H9 (cell line): ENCODE data around the gene SP4. TPM values are rescaled to one million over a fixed set of nuclear protein-coding genes. Genes with fewer than 3 reads are reported as not detected.

Experiments
- DNase-seq: peaks from one replicate; pipeline ENCODE4 v3.0.0-alpha.2; 2017
- H2AFZ ChIP-seq: one replicate; pipeline ENCODE4 v1.6.1; 2013; ENCODE audit warnings: mild to moderate bottlenecking, low read length, control low read depth, moderate library complexity
- H2AK5ac ChIP-seq: 2 replicates; pipeline ENCODE4 v1.6.1; 2013; ENCODE audit warnings: low read length, control low read depth, mixed read lengths; ENCODE audit not compliant: insufficient read length
- H2BK120ac ChIP-seq: one replicate; pipeline ENCODE4 v1.6.1; 2013; ENCODE audit warnings: low read depth, mild to moderate bottlenecking, low read length, control low read depth, inconsistent platforms; ENCODE audit not compliant: poor library complexity, severe bottlenecking
- H2BK12ac ChIP-seq: 2 replicates; pipeline ENCODE4 v1.6.1; 2013; ENCODE audit warnings: low read length, control low read depth, mixed read lengths, low read depth; ENCODE audit not compliant: insufficient read length
- H2BK15ac ChIP-seq: 2 replicates; pipeline ENCODE4 v1.6.1; 2013; ENCODE audit warnings: low read depth, low read length, control low read depth
- H2BK20ac ChIP-seq: one replicate; pipeline ENCODE4 v1.6.1; 2013; ENCODE audit warnings: low read depth, mild to moderate bottlenecking, low read length, control low read depth, inconsistent platforms; ENCODE audit not compliant: poor library complexity, severe bottlenecking
- H2BK5ac ChIP-seq: 2 replicates; pipeline ENCODE4 v1.6.1; 2013; ENCODE audit warnings: low read length, control low read depth, mixed read lengths; ENCODE audit not compliant: insufficient read length
- H3K14ac ChIP-seq: 2 replicates; pipeline ENCODE4 v1.6.1; 2013; ENCODE audit warnings: low read length, control low read depth; ENCODE audit not compliant: insufficient read depth
- H3K18ac ChIP-seq: 2 replicates; pipeline ENCODE4 v1.6.1; 2013; ENCODE audit warnings: low read depth, mild to moderate bottlenecking, mixed read lengths, low read length, control low read depth; ENCODE audit not compliant: insufficient read length
- H3K23ac ChIP-seq: 2 replicates; pipeline ENCODE4 v1.6.1; 2013; ENCODE audit warnings: low read length, control low read depth, mixed read lengths, low read depth; ENCODE audit not compliant: insufficient read length
- H3K23me2 ChIP-seq: 2 replicates; pipeline ENCODE4 v1.6.1; 2013; ENCODE audit warnings: low read depth, mild to moderate bottlenecking, mixed read lengths, low read length, control low read depth; ENCODE audit not compliant: insufficient read length, poor library complexity, severe bottlenecking
- H3K27ac ChIP-seq: 2 replicates; pipeline ENCODE4 v1.5.1; 2013; ENCODE audit warnings: low read length, control low read depth, mixed read lengths, low read depth; ENCODE audit not compliant: insufficient read length
- H3K27me3 ChIP-seq: 2 replicates; pipeline ENCODE4 v1.6.1; 2013; ENCODE audit warnings: low read length, control low read depth, inconsistent platforms; ENCODE audit not compliant: insufficient read depth
- H3K4ac ChIP-seq: 2 replicates; pipeline ENCODE4 v1.6.1; 2013; ENCODE audit warnings: low read depth, mild to moderate bottlenecking, control low read depth, inconsistent platforms, low read length, moderate library complexity
- H3K4me1 ChIP-seq: 2 replicates; pipeline ENCODE4 v1.6.1; 2013; ENCODE audit warnings: low read length, control low read depth, inconsistent platforms; ENCODE audit not compliant: insufficient read depth
- H3K4me2 ChIP-seq: 2 replicates; pipeline ENCODE4 v1.6.1; 2013; ENCODE audit warnings: low read length, control low read depth, mixed read lengths; ENCODE audit not compliant: insufficient read length, insufficient read depth
- H3K56ac ChIP-seq: 2 replicates; pipeline ENCODE4 v1.6.1; 2013; ENCODE audit warnings: low read depth, mild to moderate bottlenecking, mixed read lengths, low read length, control low read depth; ENCODE audit not compliant: insufficient read length
- H3K79me1 ChIP-seq: 2 replicates; pipeline ENCODE4 v1.6.1; 2013; ENCODE audit warnings: low read depth, mild to moderate bottlenecking, moderate library complexity, low read length, control low read depth, inconsistent platforms; ENCODE audit not compliant: insufficient read depth, poor library complexity, severe bottlenecking
- H3K79me2 ChIP-seq: 2 replicates; pipeline ENCODE4 v1.6.1; 2013; ENCODE audit warnings: low read length, control low read depth, inconsistent platforms; ENCODE audit not compliant: insufficient read depth
- H3K9ac ChIP-seq: 2 replicates; pipeline ENCODE4 v1.6.1; 2013; ENCODE audit warnings: low read length, control low read depth, mixed read lengths; ENCODE audit not compliant: insufficient read length; ENCODE audit errors: extremely low read depth
- H3K9me3 ChIP-seq: one replicate; pipeline ENCODE4 v1.6.1; 2013; ENCODE audit warnings: low read depth, low read length, inconsistent platforms; ENCODE audit not compliant: control insufficient read depth
- H3T11ph ChIP-seq: one replicate; pipeline ENCODE4 v1.6.1; 2013; ENCODE audit warnings: mild to moderate bottlenecking, low read length, control low read depth, inconsistent platforms
- H4K20me1 ChIP-seq: one replicate; pipeline ENCODE4 v1.6.1; 2013; ENCODE audit not compliant: control insufficient read depth, insufficient read length, insufficient read depth
- H4K5ac ChIP-seq: 2 replicates; pipeline ENCODE4 v1.6.1; 2013; ENCODE audit warnings: low read depth, mild to moderate bottlenecking, mixed read lengths, low read length, control low read depth; ENCODE audit not compliant: insufficient read length
- H4K8ac ChIP-seq: replicated peaks from 2 replicates; pipeline ENCODE4 v1.6.1; 2013; ENCODE audit warnings: low read length, control low read depth, mixed read lengths, low read depth; ENCODE audit not compliant: insufficient read length
- H4K91ac ChIP-seq: 2 replicates; pipeline ENCODE4 v1.6.1; 2013; ENCODE audit warnings: low read depth, mild to moderate bottlenecking, moderate library complexity, mixed read lengths, low read length, control low read depth; ENCODE audit not compliant: insufficient read length
- H3K27ac Mint-ChIP-seq, 3 experiments: 2 replicates in 2 of 3; 3 replicates in 1 of 3; pipeline ENCODE4 v1.8.0; 2020 to 2021; ENCODE audit warnings: mixed read lengths in 3 of 3, mild to moderate bottlenecking in 1 of 3, moderate library complexity in 1 of 3
- H3K27me3 Mint-ChIP-seq: 2 replicates; pipeline ENCODE4 v1.8.0; 2021; ENCODE audit warnings: low read depth, mild to moderate bottlenecking, moderate library complexity, mixed read lengths
- H3K36me3 Mint-ChIP-seq, 3 experiments: 2 replicates in 2 of 3; 3 replicates in 1 of 3; pipeline ENCODE4 v1.8.0; 2020 to 2021; ENCODE audit warnings: low read depth in 3 of 3, mixed read lengths in 3 of 3; ENCODE audit not compliant: insufficient read depth in 1 of 3
- H3K4me1 Mint-ChIP-seq, 2 experiments: 2 replicates each; pipeline ENCODE4 v1.8.0; 2020; ENCODE audit warnings: mixed read lengths in 2 of 2
- H3K4me3 Mint-ChIP-seq, 2 experiments: 2 replicates in 1 of 2; 3 replicates in 1 of 2; pipeline ENCODE4 v1.8.0; 2020 to 2021; ENCODE audit warnings: mild to moderate bottlenecking in 2 of 2, mixed read lengths in 2 of 2, moderate library complexity in 1 of 2
- H3K9me3 Mint-ChIP-seq, 2 experiments: 2 replicates in 1 of 2; 3 replicates in 1 of 2; pipeline ENCODE4 v1.8.0; 2020; ENCODE audit warnings: mild to moderate bottlenecking in 2 of 2, mixed read lengths in 2 of 2, moderate library complexity in 1 of 2
- CTCF ChIP-seq: fragments of 200-600 bp; sonication (generic); conservative IDR thresholded peaks from 3 replicates; pipeline ENCODE4 v1.8.0; 2021; ENCODE audit warnings: antibody characterized with exemption, mild to moderate bottlenecking
- WGBS: extraction: QIAGEN DNeasy Blood & Tissue Kit; methylation state at CpG from one replicate; pipeline ENCODE4 v1.1.7; 2013; ENCODE audit warnings: missing lambda C conversion rate, low lambda C conversion rate, mixed read lengths; ENCODE audit not compliant: insufficient read length; ENCODE audit errors: extremely low coverage; 5-methylcytosine and 5-hydroxymethylcytosine counted together
- total RNA-seq: library from RNA; stranded (reverse); gene quantifications from 2 replicates; pipeline ENCODE4 v1.2.1, GENCODE V29; 2021

The SP4 gene
- total RNA-seq, 1 experiment from 2014 or later: 19.4 TPM

GRCh38 chr7:21550076-21550475 lies 122.2 kb downstream of the SP4 start:
- Mint-ChIP-seq H3K4me1 (peaks cover 27 to 31% of the 10 kb centered on the region in 2 experiments), H3K36me3 (peaks cover 0 to 2% (median 0%) of the 10 kb centered on the region in 3 experiments; a peak in 2 of 7 replicates), H3K4me3 (no peak overlapping the region), H3K9me3 (no peaks in the 10 kb centered on the region), H3K27ac (no peak overlapping the region), H3K27me3 (peaks cover 5% of the 10 kb centered on the region)
- Histone ChIP-seq H3K14ac (no peak overlapping the region), H3K4ac (no peak overlapping the region), H3K4me1 (peaks cover 6% of the 10 kb centered on the region), H2BK20ac (no peak overlapping the region), H4K5ac (no peak overlapping the region), H4K91ac (no peak overlapping the region), H3K4me2 (no peak overlapping the region), H3K9me3 (no peaks in the 10 kb centered on the region), H3K18ac (no peak overlapping the region), H4K8ac (no peak overlapping the region), H3K79me1 (no peaks in the 10 kb centered on the region), H4K20me1 (no peaks in the 10 kb centered on the region), H3K56ac (no peak overlapping the region), H2BK15ac (no peak overlapping the region), H3K27ac (no peak overlapping the region), H3T11ph (no peak overlapping the region), H2BK120ac (no peak overlapping the region), H3K23ac (no peak overlapping the region), H2AK5ac (no peak overlapping the region), H3K27me3 (no peaks in the 10 kb centered on the region), H2BK5ac (no peak overlapping the region), H3K79me2 (no peaks in the 10 kb centered on the region), H2BK12ac (no peak overlapping the region), H3K9ac (no peak overlapping the region), H2AFZ (no peak overlapping the region), H3K23me2 (no peaks in the 10 kb centered on the region)
- no peak for DNase-seq
- WGBS: no CpG with 5 or more reads among the region's 3 CpGs
- TF ChIP-seq CTCF: no peak
